Erythroblast (primary cell): Measurements from ENCODE around the gene COQ8A.

Source experiments
- GATA1 ChIP-seq: IDR thresholded peaks from 2 replicates; pipeline ENCODE4 v1.6.1; 2011; ENCODE audit warnings: low read depth, mild to moderate bottlenecking, control low read depth, low read length, moderate library complexity
- POLR2A ChIP-seq: IDR thresholded peaks from 2 replicates; pipeline ENCODE4 v1.6.1; 2011; ENCODE audit warnings: mild to moderate bottlenecking, low read length

DNA sequence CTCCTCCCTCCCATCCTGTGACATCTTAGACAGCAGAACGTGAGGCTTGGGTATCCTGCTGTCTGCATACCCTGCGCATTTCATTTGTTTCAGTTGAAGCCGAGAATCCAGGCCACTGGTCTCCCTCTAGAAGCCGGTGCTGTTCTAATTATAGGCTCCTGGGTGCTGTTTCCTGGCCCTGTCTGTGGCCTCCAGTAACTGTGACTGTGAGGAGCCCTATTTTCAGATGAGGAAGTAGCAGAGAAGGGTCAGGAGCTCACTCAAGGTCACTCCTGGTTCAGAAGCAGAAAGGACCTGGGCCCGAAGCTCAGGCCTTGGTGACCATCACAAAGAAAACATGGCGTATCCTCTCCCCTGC, 24.0 kb downstream of the COQ8A start:
- TF ChIP-seq POLR2A (no peak), GATA1 (no peak)
